IMR-90 (cell line): Measurements from ENCODE around the gene SEMA5A. TPM values are rescaled to one million over a fixed set of nuclear protein-coding genes. Genes with fewer than 3 reads are reported as not detected.

Experiments used
- ATAC-seq: fragments of 200-7000 bp; cut with Tn5 transposase; 2 replicates; pipeline ENCODE4 v1.9.1; 2020; ENCODE audit warnings: low read depth, mild to moderate bottlenecking, moderate library complexity
- BruUV-seq: library from RNA; stranded (reverse); fragments of 400-500 nt; replicated peaks from 2 replicates; lab custom pipeline; 2021; lab: Mats Ljungman, UMichigan
- CTCF ChIA-PET: fragments of 300-600 bp; formaldehyde crosslinking; extraction: SDS; loops from one replicate; lab custom pipeline; 2021; ENCODE audit warnings: antibody characterized with exemption; lab: Yijun Ruan, JAX
- POLR2A ChIA-PET: fragments of 300-600 bp; sonication (Branson Sonifier 250); formaldehyde crosslinking; loops from one replicate; lab custom pipeline; 2022; ENCODE audit warnings: antibody characterized with exemption; ENCODE audit not compliant: unreplicated experiment; lab: Charles Lee
- DNase-seq: peaks from one replicate; pipeline ENCODE4 v3.0.0; 2013
- H2AFZ ChIP-seq: replicated peaks from 2 replicates; pipeline ENCODE3; 2013; ENCODE audit warnings: low read length, mild to moderate bottlenecking; ENCODE audit not compliant: poor library complexity
- H2AK5ac ChIP-seq: 2 replicates; pipeline ENCODE4 v1.6.1; 2013; ENCODE audit warnings: low read depth, low read length, inconsistent platforms
- H2AK9ac ChIP-seq: replicated peaks from 2 replicates; pipeline ENCODE3; 2013; ENCODE audit warnings: mild to moderate bottlenecking, low read depth, low read length, moderate library complexity; ENCODE audit not compliant: poor library complexity
- H2BK120ac ChIP-seq: 2 replicates; pipeline ENCODE4 v1.6.1; 2013; ENCODE audit warnings: low read depth, low read length, inconsistent platforms
- H2BK15ac ChIP-seq: 3 replicates; pipeline ENCODE4 v1.6.1; 2013; ENCODE audit warnings: low read depth, low read length, inconsistent platforms
- H2BK20ac ChIP-seq: 2 replicates; pipeline ENCODE4 v1.6.1; 2013; ENCODE audit warnings: low read depth, mild to moderate bottlenecking, inconsistent platforms, low read length, moderate library complexity
- H2BK5ac ChIP-seq: 2 replicates; pipeline ENCODE4 v1.6.1; 2013; ENCODE audit warnings: mild to moderate bottlenecking, low read depth, low read length, inconsistent platforms; ENCODE audit not compliant: poor library complexity, severe bottlenecking
- H3K14ac ChIP-seq: replicated peaks from 2 replicates; pipeline ENCODE4 v1.6.1; 2013; ENCODE audit warnings: low read depth, low read length, inconsistent platforms
- H3K18ac ChIP-seq: 2 replicates; pipeline ENCODE4 v1.6.1; 2013; ENCODE audit warnings: low read depth, low read length, control low read depth
- H3K23ac ChIP-seq: 2 replicates; pipeline ENCODE4 v1.6.1; 2013; ENCODE audit warnings: low read depth, low read length, inconsistent platforms
- H3K27ac ChIP-seq: 2 replicates; pipeline ENCODE4 v1.5.1; 2013; ENCODE audit warnings: mild to moderate bottlenecking, control low read depth, low read length; ENCODE audit not compliant: insufficient read depth
- H3K27me3 ChIP-seq: 2 replicates; pipeline ENCODE4 v1.6.1; 2013; ENCODE audit warnings: low read length; ENCODE audit not compliant: control insufficient read depth, insufficient read depth
- H3K36me3 ChIP-seq: 2 replicates; pipeline ENCODE4 v1.6.1; 2013; ENCODE audit warnings: low read length, mixed read lengths; ENCODE audit not compliant: control insufficient read depth, insufficient read depth
- H3K4ac ChIP-seq: 2 replicates; pipeline ENCODE4 v1.6.1; 2013; ENCODE audit warnings: low read depth, low read length, inconsistent platforms
- H3K4me1 ChIP-seq: 2 replicates; pipeline ENCODE4 v1.6.1; 2013; ENCODE audit warnings: low read length, mixed read lengths; ENCODE audit not compliant: control insufficient read depth, insufficient read depth
- H3K4me2 ChIP-seq: 2 replicates; pipeline ENCODE4 v1.6.1; 2013; ENCODE audit warnings: low read depth, mild to moderate bottlenecking, control low read depth, low read length, moderate library complexity
- H3K4me3 ChIP-seq: 2 replicates; pipeline ENCODE4 v1.5.1; 2013; ENCODE audit warnings: low read depth, mild to moderate bottlenecking, control low read depth, low read length, moderate library complexity; ENCODE audit not compliant: insufficient read depth
- H3K56ac ChIP-seq: 2 replicates; pipeline ENCODE4 v1.6.1; 2013; ENCODE audit warnings: low read length, inconsistent platforms; ENCODE audit not compliant: insufficient read depth; ENCODE audit errors: extremely low read depth
- H3K79me1 ChIP-seq, 2 experiments: 2 replicates each; pipeline ENCODE4 v1.6.1; 2013; ENCODE audit warnings: low read length in 2 of 2, inconsistent platforms in 1 of 2, low read depth in 1 of 2
- H3K9ac ChIP-seq: 2 replicates; pipeline ENCODE4 v1.6.1; 2013; ENCODE audit warnings: low read depth, low read length, control low read depth
- H3K9me1 ChIP-seq: 2 replicates; pipeline ENCODE4 v1.6.1; 2013; ENCODE audit warnings: low read length, inconsistent platforms; ENCODE audit not compliant: insufficient read depth
- H3K9me3 ChIP-seq: 2 replicates; pipeline ENCODE4 v1.6.1; 2013; ENCODE audit warnings: low read length; ENCODE audit not compliant: control insufficient read depth, insufficient read depth
- H4K20me1 ChIP-seq: 2 replicates; pipeline ENCODE4 v1.6.1; 2013; ENCODE audit warnings: low read length, inconsistent platforms; ENCODE audit not compliant: insufficient read depth
- H4K5ac ChIP-seq: 2 replicates; pipeline ENCODE4 v1.6.1; 2013; ENCODE audit warnings: mild to moderate bottlenecking, low read depth, low read length, control low read depth
- H4K8ac ChIP-seq, 2 experiments: 2 replicates each; pipeline ENCODE4 v1.6.1; 2013; ENCODE audit warnings: low read depth in 2 of 2, low read length in 2 of 2, control low read depth in 1 of 2, inconsistent platforms in 1 of 2
- H4K91ac ChIP-seq: 2 replicates; pipeline ENCODE4 v1.6.1; 2013; ENCODE audit warnings: low read depth, low read length, inconsistent platforms; ENCODE audit not compliant: insufficient read depth
- CTCF ChIP-seq: conservative IDR thresholded peaks from 2 replicates; pipeline ENCODE4 v1.5.1; 2012; ENCODE audit warnings: mild to moderate bottlenecking, low read depth, low read length, improper control_type of control experiment
- USF2 ChIP-seq: fragments of 150-350 bp; IDR thresholded peaks from 2 replicates; pipeline ENCODE4 v1.6.1; 2017; ENCODE audit warnings: mild to moderate bottlenecking, antibody characterized with exemption, low read length, low read depth
- WGBS, 2 experiments: methylation state at CpG; one replicate each; pipeline versions ENCODE4 v1.1.5 to v1.1.7; 2013; ENCODE audit warnings: missing lambda C conversion rate in 2 of 2; ENCODE audit not compliant: insufficient read length in 1 of 2; ENCODE audit errors: extremely low coverage in 2 of 2; 5-methylcytosine and 5-hydroxymethylcytosine counted together
- dilution Hi-C: fragments of 300-500 bp; cut with HindIII; formaldehyde crosslinking; loops from one replicate; pipeline ENCODE4 v1.14.3; 2018; ENCODE audit warnings: low sequenced_read_pairs; ENCODE audit not compliant: unreplicated experiment
- in situ Hi-C: fragments of 300-500 bp; cut with MboI; formaldehyde crosslinking; loops from 3 replicates; pipeline ENCODE4 v1.14.3; 2019; ENCODE audit warnings: low sequenced_read_pairs, inconsistent platforms, mixed read lengths
- intact Hi-C: fragments of 100-400 bp; cut with micrococcal nuclease; formaldehyde crosslinking; loops from 2 replicates; pipeline ENCODE4 v1.10.0; 2022
- polyA plus RNA-seq, 3 experiments: library from polyadenylated mRNA; depleted of rRNA; stranded (reverse); fragments of >200 nt; gene quantifications; 2 replicates each; pipeline ENCODE4 v1.2.3, GENCODE V29; 2012; ENCODE audit warnings: low replicate concordance in 1 of 3
- total RNA-seq: library from RNA; depleted of rRNA; stranded (reverse); fragments of >200 nt; gene quantifications from 2 replicates; pipeline ENCODE4 v1.2.3, GENCODE V29; 2012

Gene SEMA5A
- total and polyA plus RNA-seq, 2 of the 4 experiments (the other 2 are of a cell fraction), result 8.2 to 9.9 TPM

- CTCF ChIA-PET, result no interaction called here
- Histone ChIP-seq H3K4me1 (no peaks in the 10 kb centered on the region), H2BK15ac (no peak overlapping the region), H4K5ac (no peak overlapping the region), H3K9me3 (0 out of 2 replicates have a peak, but pooled peaks cover 2% of the 10 kb centered on the region), H4K20me1 (no peaks in the 10 kb centered on the region), H3K4me2 (no peak overlapping the region), H2BK20ac (no peak overlapping the region), H3K9me1 (peaks cover 4% of the 10 kb centered on the region; the same call in 1 of the 2 replicates), H3K4me3 (no peak overlapping the region), H3K14ac (no peak overlapping the region), H3K9ac (no peak overlapping the region), H4K8ac (no peak overlapping the region), H3K27ac (no peak overlapping the region), H2BK120ac (no peak overlapping the region), H3K56ac (no peak overlapping the region), H3K27me3 (no peaks in the 10 kb centered on the region), H3K79me1 (0 out of 4 replicates have a peak, but pooled peaks cover 0 to 6% of the 10 kb centered on the region in 2 experiments), H2BK5ac (no peak overlapping the region), H4K91ac (no peak overlapping the region), H2AFZ (no peak overlapping the region), H2AK5ac (no peak overlapping the region), H2AK9ac (no peak overlapping the region), H3K18ac (no peak overlapping the region), H3K4ac (no peak overlapping the region), H3K23ac (no peak overlapping the region), H3K36me3 (peaks cover 5% of the 10 kb centered on the region; the same call in 1 of the 2 replicates)
- DNase-seq (no peak), ATAC-seq (no peak)
- in situ Hi-C loops, result no loop called here
- WGBS, 2 experiments, result no CpG with 5 or more reads among the region's 2 CpGs
- dilution Hi-C loops, result no loop called here
- TF ChIP-seq USF2 (peak; percentile 17; the same call in 1 of the 2 replicates), CTCF (no peak)
- intact Hi-C loops, result no loop called here
- no TSS peak for BruUV-seq
- POLR2A ChIA-PET, result no interaction called here
These were observed 417.7 kb downstream of the SEMA5A start for GRCh38 chr5:9128136-9128535.
